Pericardium fibroblast (primary cell): Measurements from ENCODE around the gene DNHD1. TPM values are rescaled to one million over a fixed set of nuclear protein-coding genes. Genes with fewer than 3 reads are reported as not detected.

Source experiments
- total RNA-seq: library from RNA; depleted of rRNA; stranded (reverse); fragments of >200 nt; gene quantifications from 2 replicates; pipeline ENCODE4 v1.2.3, GENCODE V29; 2015

Gene DNHD1
- 1.4 and 3.0 TPM in 2 replicates for total RNA-seq

DNA sequence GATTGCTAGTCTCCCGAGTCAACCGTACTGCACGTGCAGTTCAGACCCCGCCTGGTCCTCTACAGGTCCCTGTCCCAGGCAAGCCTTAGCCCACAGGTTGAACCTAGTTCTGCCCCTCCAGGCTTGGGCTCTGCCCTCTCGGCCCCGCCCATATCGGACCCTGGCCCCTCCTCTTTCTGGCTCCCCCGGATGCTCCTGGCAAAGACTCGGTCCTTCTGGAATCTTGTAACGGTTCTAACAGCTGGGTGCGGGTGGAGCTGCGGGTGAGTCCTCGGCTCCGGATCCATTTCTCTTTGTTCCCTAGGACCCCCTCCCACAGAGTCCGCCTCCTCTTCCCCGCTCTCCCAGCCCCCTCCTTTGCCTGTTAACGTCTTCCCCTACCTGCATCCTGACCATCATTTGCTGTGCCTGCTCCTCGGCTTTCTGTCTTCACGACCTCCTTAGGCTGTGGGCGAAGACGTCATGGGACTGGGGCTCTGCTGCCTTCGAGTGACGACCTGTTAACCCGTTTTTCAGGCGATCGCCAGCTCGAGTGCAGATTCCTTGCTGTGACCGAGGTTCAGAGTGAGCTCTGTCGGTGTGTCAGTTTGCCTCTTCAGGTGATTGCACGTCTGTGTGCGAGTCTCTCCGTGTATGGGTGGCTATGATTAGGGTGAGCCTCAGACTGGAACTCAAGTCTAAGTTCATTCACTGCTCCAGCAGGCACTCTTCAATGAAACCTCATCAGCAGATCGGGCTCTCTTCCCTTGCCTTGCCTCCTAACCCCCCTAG lies at the start of gene DNHD1:
Gene DNHD1 (plus strand): TSS at position 212 of the 771 bp plus-strand sequence. CDS start 936 bp downstream, outside the sequence.

DNA sequence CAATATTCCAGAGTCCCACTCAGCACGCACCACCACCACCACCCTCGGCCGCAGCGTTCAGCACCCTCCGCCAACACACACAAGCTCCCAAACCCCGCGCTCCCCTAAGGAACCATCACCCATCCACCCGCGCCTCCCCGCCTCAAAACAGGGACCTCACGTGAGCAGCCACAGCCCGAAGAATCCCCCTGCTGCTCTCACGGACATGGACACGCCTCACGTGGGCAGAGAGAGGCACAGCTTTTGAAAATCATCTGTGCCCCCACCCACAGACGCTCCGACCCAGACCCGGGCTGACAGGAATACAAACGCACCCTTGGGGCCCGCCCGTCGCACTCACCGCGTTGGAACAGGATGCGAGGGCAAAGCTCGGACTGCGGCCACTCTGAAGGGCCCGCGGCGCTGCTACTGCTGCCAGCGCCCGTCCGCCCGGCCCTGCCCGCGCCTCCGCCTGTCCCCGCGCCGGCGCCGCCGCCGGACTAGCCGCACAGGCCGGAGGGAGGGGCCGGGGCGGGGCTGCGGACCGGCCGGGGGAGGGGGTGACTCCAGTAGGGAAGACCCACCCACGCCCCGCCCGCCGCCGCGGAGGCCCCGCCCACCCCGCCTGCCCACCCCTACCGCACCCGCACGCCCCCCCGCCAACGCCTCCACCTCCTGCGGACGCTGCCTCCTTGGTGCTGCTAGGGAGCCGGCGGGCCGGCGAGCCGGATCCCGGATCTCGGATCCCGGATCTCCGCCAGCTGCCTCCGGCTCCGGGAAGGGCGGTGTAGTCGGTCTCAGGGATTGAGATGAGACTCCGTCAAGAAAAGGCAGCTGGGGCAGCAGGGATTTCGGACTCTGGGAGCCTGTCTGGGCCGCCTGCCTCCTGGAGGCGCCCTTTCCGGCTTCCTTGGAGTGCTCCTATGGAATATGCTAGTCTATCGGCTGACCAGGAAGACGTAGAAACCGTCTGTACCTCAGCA lies 23.3 kb upstream of the DNHD1 start, which contains the start of gene TRIM3:
Gene TRIM3 (minus strand): TSS at position 491 of the 962 bp plus-strand sequence. CDS start 8,246 bp downstream, outside the sequence.

GRCh38 chr11:6481012-6481923 lies 15.8 kb upstream of the DNHD1 start, which contains the start of the genes ARFIP2 and TIMM10B:
Gene ARFIP2 (minus strand): TSS chr11:6481331. CDS start chr11:6480421, 910 bp downstream.
Gene TIMM10B (plus strand): TSS chr11:6481501. CDS start chr11:6481517, 16 bp downstream.

DNA sequence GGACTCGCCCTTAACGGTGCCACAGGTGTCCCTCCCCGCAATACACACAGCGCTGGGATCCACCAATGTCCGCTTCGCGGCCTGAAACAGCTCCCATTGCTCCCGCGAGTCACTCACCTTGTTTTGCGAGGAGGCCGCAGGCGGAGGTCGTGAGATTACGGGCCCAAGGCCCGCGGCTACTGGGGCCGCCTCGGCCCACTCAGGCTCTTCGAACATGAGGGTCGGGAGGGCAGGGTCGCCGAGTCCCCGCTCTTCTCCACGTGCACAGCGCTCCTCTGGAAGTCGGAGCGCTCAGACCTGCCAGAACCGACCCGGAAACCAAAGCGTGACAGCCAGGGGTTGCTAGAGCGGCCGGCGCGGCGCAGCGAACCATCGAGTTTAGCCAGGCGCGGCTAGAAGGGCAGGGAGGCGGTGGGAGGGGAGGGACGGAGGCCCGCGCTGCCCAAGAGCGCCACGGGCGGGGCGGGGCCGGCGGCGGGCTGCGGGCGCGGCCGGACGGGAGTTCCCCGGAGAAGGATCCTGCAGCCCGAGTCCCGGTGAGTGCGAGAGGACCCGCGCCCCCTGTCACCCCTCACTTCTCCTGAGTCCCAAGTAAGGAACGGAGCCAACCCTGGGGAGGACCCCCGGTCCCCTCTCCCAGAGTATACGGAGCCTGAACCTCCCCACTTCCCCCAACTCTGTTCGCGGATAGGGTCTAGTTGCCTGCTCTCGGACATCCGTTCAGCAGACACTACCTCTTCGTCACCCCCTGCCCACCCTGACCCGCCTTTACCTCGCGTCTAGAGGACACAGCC lies 106.4 kb downstream of the DNHD1 start, which contains the start of the genes ILK and RRP8:
Gene ILK (plus strand): TSS at position 488 of the 794 bp plus-strand sequence. CDS start 498 bp downstream, outside the sequence.
Gene RRP8 (minus strand): TSS at position 330 of the 794 bp plus-strand sequence. CDS start 114 bp downstream, at position 216.

GRCh38 chr11:6612213-6613041 lies 115.3 kb downstream of the DNHD1 start, which contains the start of gene TAF10:
Gene TAF10 (minus strand): TSS chr11:6612216. CDS start chr11:6612189, 27 bp downstream.

GRCh38 chr11:6619004-6619745 lies 122.1 kb downstream of the DNHD1 start, which contains the start of gene TPP1:
Gene TPP1 (minus strand): TSS chr11:6619422. CDS start chr11:6619400, 22 bp downstream.

Other genes starting within 250 kb of the DNHD1 start
- not detected in 2 replicates for gene CCKBR, start 237.4 kb upstream of the DNHD1 start, total RNA-seq
- gene CAVIN3, start 176.8 kb upstream of the DNHD1 start, total RNA-seq: 460 and 641 TPM in 2 replicates
- gene SMPD1, start 106.8 kb upstream of the DNHD1 start, total RNA-seq: 43.7 and 67.0 TPM in 2 replicates
- 34.5 and 36.4 TPM in 2 replicates for gene APBB1, start 78.2 kb upstream of the DNHD1 start, total RNA-seq
- not detected in 2 replicates for gene HPX, start 56.3 kb upstream of the DNHD1 start, total RNA-seq
- 11.8 and 16.0 TPM in 2 replicates for gene TRIM3, start 23.3 kb upstream of the DNHD1 start, total RNA-seq
- gene ARFIP2, start 15.9 kb upstream of the DNHD1 start, total RNA-seq: 35.7 and 56.1 TPM in 2 replicates
- 26.4 and 33.3 TPM in 2 replicates for gene TIMM10B, start 15.8 kb upstream of the DNHD1 start, total RNA-seq
- 3.3 and 7.6 TPM in 2 replicates for gene RRP8, start 106.3 kb downstream of the DNHD1 start, total RNA-seq
- gene ILK, start 106.5 kb downstream of the DNHD1 start, total RNA-seq: 101 and 178 TPM in 2 replicates
- 113 and 151 TPM in 2 replicates for gene TAF10, start 114.9 kb downstream of the DNHD1 start, total RNA-seq
- gene TPP1, start 122.1 kb downstream of the DNHD1 start, total RNA-seq: 40.1 and 46.0 TPM in 2 replicates
- gene DCHS1, start 158.5 kb downstream of the DNHD1 start, total RNA-seq: 2.3 TPM in 2 replicates
- gene MRPL17, start 186.1 kb downstream of the DNHD1 start, total RNA-seq: 25.2 and 44.6 TPM in 2 replicates